GM19467 (cell line): Measurements from ENCODE around the gene DGKD.
A peak's percentile ranks its signal among the peaks of the same experiment; 100 is the strongest.

Source experiments
- ATAC-seq: cut with Tn5 transposase; IDR thresholded peaks from one replicate; pipeline ENCODE4 v1.9.1; 2021; ENCODE audit warnings: mild to moderate bottlenecking, moderate library complexity; ENCODE audit not compliant: unreplicated experiment

DGKD gene

DNA sequence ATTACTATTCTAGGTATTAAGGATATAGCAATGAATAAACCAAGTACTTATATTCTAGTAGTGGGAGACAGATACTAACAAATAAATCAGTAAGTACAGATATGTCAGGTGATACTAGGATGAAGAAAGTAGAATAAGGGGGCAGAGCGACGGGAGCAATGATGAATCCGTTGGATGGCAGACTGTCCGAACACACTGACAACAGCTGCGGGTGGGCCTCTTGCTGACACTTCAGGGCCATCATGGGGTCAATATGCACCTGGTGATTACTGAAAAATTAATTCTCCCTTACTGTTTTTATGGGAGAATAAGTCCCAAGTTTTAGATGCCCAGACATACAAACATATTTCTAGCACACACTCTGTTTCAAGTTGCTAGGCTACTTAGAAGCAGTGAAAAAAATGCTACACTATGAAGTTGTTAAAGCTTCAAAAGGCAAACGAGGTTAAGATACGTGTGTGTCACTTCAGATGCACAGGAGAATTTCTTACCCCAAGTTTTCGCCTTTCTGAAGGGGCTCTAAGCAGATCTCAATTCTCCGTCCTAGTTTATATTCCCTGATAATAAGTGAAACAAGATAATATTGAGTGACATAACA is 133.6 kb downstream of the DGKD start:
- no peak for ATAC-seq

DNA sequence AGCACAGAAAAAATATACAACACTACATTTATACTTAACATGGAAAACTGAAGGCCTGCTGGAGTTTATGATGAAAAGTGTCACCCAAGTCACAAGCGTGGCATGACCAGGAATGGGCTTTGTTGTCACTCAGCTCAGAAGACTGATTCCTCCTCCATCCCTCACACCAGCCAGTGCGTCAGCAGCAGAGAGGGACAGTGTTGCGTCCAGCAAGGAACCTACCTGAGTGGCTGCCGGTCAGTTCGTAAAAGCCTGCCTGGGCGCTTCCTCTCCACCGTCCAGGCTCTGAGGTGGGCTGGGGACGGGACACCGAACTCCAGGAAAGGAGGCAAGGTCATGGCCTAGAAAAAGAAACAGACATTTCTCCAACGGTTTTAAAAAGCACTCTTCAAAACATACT is 134.8 kb downstream of the DGKD start:
- ATAC-seq = no peak

DNA sequence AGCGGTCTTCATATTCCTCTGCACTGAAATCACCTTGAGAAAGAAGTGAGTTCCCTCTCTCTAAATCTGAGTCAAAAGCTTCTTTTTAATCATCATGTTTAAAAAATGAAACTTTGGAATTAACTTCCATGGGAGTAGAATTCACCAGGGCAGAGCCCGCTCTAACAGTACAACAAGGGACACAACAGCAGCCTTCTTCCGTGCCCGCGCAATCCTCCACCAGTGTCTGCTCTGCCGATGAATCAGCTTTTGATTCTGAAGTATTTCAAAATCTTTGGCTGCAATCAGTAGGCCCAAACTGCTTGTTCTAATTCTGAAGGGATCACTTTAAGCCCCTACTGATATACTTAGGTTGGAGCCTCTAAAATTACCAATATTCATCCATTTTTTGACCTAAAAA is 135.4 kb downstream of the DGKD start:
- ATAC-seq = no peak

DNA sequence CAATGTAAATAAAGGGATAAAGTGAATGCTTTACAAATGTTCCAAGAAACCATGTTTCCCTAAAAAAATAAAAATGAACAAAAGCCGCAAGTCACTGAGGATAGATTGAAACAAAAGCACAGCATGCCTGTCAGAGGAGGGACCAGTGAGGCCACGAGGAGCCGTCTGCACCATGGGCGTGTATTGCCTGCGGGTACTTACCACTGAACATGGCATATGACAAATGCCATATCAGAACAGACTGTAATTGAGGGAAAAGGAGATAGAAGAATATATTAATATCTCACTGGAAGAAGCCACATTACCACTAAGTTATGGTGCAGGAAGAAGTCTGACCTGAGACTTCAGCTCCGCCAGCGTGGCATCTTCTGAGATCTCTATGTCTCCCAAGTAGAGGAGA is 136.5 kb downstream of the DGKD start:
- ATAC-seq = no peak

DNA sequence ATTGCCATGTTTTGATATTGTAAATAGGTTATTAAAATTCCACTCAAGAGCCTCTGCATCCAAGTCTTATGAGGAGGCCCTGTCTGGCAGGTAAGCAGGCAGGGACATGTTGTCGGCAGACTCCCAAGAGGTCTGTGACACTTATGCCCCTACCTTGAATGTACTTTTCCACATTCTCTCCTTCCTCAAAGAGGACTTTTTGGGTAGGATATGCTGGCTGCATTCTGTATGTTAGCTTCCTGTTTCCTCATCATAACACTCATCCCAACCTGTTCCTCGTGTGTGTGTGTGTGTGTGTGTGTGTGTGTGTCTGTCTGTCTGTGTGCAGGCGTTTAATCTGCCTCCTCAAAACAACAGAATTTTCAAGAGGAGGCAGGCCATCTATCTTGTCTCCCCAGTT is 137.0 kb downstream of the DGKD start:
- ATAC-seq = no peak

DNA sequence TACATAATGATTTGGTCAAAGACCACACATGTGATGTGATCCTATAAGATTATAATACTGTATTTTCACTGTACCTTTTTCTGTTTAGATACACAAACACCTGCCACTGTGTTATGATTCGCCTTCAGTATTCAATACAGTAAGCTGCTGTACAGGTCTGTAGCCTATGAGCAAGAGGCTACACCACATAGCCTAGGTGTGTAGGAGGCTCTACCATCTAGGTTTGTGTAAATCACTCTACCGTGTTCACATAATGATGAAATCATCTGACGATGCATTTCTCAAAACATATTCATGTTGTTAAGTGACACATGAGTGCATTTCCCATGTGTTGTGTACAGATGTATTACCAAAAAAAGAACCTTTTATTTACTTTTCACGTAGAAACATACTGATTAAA is 137.8 kb downstream of the DGKD start:
- no peak for ATAC-seq

DNA sequence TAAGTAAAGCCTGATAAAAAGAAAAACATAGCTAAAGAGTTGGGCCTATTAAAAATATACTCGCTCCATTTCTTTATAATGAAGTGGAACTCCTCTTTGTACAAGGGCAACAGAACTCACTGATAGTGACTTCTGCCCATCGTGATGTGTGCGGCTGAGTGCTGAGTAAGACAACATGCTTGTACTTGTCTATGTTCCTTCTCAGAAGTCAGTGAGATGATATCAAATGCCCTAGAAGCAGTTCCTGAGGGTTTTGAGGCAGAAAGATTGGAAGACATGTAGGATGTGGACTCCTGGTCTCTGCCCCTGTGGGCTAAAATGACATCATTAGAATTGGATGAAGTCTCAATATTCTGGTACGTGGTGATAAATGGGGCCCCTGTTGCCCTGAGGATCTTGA is 138.5 kb downstream of the DGKD start:
- ATAC-seq = no peak

DNA sequence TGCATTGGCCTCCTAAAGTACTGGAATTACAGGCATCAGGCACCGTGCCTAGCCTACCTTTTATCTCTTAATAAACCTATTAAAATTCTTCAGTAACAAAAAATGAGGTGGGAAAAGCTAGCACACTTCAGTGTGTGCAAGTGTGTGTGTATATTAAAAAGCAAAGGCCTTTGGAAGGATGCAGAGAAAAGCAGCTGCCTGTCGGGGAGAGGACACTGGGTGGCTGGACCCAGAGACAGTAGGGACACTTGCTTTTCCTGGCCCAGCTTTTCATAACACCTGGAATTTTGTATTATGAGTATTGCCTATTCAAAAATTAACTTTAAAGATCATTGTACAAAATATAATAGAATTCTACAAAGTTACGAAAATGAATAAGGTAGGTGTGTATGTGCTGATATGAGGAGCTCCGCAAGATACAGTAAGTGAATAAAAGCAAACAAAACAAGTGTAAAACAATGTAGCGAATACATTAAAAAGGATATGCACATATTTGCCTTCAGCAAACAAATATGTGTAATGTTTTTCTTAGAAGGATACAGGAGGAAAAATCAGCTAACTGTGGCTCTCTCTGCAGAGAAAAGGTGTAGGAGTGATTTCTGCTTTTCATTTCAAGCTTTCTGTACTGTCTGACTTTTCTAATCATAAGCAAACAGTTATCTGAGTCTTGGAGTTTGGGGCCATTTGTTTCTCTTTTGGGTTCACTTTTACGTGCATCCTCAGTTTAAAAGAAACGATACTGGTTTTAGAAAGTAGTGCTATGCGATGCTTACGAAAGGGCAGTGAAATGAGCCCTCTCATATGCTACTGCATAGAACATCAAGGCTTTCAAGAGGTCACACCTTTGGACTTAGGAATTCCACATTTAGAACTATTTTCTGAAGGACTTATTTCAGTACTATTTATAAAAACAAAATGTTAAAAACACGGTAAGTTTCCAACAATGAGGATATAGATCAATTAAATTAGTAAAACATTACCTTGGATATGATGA is 141.5 kb downstream of the DGKD start:
- ATAC-seq = no peak

DNA sequence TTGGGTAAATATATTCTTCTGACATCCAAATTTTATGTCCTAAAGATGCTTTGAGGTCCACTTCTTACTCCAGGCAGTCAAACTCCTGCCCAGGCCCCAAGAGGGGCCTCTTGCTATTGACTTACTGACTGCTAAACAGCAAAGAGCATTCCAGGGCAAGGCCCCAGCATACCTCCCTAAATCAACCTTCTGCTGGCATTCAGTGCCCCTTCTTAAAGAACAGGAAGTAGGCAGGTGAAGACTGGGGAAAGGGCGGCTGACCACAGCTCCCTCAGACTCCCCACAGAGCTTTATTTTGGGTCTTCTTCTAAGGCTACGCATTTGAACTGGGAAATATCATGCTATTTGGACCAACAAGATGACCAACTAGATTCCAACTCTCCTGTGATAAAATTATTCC is 143.4 kb downstream of the DGKD start:
- no peak for ATAC-seq

DNA sequence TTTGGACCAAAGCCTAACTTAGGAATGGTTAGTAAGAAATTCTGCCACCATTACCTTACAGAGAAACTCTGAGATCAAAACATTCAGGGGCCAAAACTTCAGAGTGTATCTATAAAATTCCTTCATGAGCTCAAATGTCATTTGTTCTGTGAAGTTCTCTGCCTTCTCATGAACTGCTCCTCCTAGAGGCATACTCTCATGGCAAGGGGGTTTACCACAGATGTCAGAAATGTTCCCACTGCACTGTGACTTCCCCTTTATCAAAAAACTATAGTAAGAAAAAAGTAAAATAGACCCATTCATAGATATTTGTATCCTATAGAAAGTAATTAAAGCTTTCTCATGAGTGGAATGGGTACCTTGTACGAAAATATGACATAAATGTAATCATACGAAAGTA is 143.8 kb downstream of the DGKD start:
- ATAC-seq = no peak

DNA sequence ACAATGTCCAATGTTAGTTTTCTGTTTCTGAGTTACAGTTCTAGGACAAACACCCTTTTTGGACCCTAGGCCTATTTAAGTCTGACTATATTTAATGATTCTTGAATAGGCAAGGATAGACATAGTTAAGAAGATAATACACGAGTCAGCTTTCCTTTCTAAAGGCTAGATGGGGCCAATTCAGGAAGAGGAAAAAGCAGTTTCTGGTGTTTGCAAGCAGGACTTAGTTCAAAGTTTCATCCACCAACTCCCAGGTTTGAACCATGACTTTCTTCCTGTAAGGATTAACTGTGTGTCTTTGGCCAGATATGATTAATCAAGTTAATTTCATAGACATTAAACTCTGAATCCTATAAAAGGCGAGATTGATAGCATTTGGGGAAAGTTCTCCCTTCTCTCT is 145.6 kb downstream of the DGKD start:
- no peak for ATAC-seq

DNA sequence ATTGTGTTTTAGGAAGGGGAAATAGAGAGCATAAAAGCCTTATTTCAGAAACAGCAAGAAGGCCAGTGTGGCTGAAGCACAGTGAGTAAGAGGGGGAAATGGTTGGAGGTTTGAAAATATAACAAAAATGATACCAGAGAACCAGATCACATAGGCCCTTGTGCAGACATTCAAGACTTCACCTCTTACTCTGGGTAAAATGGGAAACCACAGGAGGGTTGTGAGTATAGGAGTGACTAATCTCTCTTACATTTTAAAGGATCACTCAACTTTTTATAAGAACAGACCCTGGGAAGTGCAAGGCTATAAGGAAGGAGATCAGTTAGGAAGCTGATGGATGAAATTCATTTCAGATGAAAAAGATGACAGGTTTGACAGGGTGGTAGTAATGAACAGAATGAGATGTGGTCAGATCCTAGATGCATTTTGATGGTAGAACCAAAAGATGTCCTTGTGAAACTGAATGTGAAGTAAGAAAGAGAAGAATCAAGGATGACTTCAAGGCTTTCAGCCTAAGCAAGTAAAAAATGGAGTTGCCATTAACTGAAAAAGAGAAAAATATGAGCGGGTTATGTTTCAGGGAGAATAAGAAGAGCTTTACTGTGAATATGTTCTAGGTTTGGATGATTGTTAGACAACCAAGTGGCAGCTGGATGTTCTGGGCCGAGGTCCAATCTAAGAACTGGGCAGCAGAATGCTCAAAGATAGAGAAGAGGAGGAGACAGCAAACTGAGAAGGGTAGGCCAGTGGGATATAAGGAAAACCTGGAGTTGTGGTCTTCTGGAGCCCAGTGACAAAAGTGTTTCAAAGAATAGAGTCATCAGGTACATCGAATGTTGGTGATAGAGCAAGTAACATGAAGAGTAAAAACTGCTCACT is 147.1 kb downstream of the DGKD start:
- ATAC-seq = no peak

DNA sequence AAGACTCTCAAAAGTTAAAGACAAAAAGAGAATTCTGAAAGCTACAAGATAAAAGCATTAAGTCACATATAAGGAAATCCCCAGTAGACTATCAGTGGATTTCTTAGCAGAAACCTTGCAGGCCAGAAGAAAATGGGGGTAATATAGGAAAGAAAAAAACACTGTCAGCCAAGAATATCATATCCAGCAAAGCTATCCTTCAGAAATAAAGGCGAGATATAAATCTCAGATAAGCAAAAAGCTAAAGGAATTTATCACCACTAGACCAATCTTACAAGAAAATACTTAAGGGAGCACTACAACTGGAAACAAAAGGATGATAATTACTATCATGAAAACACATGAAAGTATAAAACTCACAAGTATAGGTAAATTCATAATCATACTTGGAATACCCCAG is 149.2 kb downstream of the DGKD start:
- ATAC-seq = no peak

DNA sequence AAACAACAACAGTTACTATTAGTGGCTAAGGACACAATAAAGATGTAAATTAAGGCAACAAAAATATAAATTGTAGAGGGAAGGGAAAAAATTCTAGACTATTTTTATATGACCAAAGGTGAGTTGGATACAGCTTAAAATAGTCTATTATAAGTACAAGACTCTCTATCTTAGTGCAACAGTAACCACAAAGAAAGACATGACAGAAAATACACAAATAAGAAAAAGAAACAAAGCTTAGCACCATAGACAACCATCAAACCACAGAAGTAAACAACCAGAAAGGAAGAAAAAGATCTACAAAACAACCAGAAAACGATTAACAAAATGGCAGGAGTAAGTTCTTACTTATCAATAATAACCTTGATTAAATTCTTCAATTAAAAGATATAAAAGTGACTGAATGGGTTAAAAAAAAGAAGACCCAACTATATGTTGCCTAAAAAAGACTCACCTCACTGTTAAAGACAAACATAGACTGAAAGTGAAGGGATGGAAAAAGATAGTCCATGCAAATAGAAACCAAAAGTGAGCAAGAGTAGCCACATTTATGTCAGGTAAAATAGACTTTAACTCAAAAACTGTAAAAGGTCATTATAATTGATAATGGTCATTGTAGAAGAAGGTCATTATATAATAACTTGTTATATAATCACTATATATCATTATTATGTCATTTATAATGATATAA is 149.8 kb downstream of the DGKD start:
- ATAC-seq = no peak

DNA sequence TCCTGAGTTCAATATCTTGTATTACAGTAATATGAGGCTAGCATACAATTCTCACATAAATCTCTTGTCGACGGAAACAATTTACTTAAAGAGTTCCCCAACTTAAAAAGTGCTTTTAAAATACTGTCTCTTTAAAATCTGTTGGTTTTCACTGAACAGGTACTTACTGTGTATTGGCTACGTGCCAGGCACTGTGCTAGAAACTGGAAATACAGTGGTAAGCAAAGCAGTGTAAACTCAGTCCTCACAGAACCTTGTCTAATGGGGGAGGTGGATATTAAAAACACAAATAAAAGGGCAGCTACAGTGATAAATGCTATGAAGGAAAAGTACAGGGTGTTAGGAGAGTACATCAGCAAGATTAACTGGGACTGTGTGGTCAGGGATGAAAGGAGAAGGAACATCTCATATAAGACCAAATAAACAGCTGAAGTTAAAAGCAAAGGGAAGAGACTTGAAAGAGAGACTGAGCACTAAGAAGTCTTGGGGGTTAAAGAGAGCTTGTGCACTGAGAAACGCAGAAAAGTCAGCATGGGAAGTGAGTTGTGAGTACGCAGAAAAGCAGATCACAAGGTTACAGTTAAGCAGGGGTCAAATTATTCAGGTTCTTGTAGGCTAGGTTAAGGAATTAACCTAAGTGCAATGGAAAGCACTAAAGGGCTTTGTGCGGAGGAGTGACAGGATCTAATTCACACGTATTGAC is 159.8 kb downstream of the DGKD start:
- no peak for ATAC-seq

DNA sequence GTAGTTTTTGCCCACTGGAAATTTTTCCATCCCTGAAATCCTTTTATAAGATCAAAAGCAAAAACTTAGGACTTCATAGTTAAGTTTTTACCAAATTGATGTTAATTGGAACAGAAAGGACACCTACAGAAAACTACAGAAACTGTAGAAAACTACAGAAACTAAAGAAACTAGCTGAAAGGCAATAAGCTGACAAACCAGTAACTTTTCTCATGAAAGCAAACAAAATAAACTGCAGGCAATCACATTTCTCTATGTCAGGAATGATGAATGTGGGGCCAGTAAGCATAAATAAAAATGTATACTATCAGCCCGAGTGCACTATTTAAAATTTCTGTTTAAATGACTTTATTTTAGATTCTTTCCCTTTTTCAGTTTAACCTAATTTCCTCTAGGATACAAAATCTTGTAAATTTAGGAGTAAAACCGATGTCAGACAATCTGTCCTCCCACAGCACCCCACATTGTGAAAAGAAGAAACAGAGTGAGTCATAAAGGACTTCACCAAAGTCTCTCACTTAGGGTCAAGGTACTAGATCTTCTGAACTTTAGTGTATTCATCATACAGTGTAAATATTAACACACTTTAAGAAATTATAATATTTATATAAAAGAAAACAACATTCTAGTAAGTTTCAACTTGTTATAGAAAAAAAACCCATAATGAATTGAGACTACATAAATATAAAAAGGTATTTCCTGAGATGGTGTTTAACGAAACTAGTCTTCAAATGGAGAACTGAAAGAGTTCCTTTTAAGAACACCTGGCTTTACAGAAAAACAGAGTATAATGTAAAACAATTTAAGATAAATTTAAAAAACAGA is 165.7 kb downstream of the DGKD start:
- peak; percentile 92 for ATAC-seq
